ENCODE measurements around the gene PHKG1. TPM values are rescaled to one million over a fixed set of nuclear protein-coding genes. Genes with fewer than 3 reads are reported as not detected.

PHKG1 gene
- total and polyA plus RNA-seq, 2 of the 4 experiments (the other 2 are of a cell fraction) = 0.62 to 0.72 TPM

DNA sequence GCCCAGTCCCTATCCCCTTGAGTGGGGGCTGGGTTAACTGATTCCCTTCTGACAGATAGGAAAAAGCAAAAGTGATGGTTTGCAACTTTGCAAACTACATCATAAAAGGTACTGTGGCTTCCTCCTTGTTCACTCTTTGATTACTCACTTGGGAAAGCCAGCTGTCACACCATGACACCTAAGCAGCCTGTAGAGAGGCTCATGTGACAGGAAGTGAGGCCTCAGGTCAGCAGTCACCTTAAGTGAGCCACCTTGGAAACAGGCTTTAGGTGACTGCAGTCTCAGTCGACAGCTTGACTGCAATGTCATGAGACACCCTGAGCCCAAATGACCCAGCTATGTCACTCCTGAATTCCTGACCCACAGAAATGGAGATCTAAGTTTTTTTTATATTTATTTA lies 17.9 kb upstream of the PHKG1 start:
- ChIA-PET POLR2A (ENCODE audit: unreplicated experiment) (no interaction called here), CTCF (no interaction called here)
- H3K9me1 ChIP-seq (ENCODE audit: insufficient read depth, low read length) = no peaks in the 10 kb centered on the region
- H2AK5ac ChIP-seq (ENCODE audit: low read depth, low read length) = no peak overlapping the region
- H3K14ac ChIP-seq (replicated peaks; ENCODE audit: low read depth, low read length) = no peak overlapping the region
- DNase-seq = no peak
- H3K27ac ChIP-seq (ENCODE audit: insufficient read depth, low read length) = no peak overlapping the region
- H2AFZ ChIP-seq (replicated peaks; ENCODE audit: low read length, poor library complexity) = no peak overlapping the region
- no peak overlapping the region for H3K56ac ChIP-seq (ENCODE audit: extremely low read depth, insufficient read depth, low read length)
- no peaks in the 10 kb centered on the region; the same call in 1 of the 2 replicates for H3K27me3 ChIP-seq (ENCODE audit: control insufficient read depth, insufficient read depth, low read length)
- H3K18ac ChIP-seq (ENCODE audit: low read depth, low read length) = no peak overlapping the region
- no peak for ATAC-seq (ENCODE audit: low read depth)
- H4K8ac ChIP-seq (ENCODE audit: low read depth in 2 of 2, low read length in 2 of 2) = no peak overlapping the region
- no peak overlapping the region for H2BK20ac ChIP-seq (ENCODE audit: low read depth, low read length)
- peaks cover 6% of the 10 kb centered on the region; the same call in 1 of the 2 replicates for H4K20me1 ChIP-seq (ENCODE audit: insufficient read depth, low read length)
- in situ Hi-C loops (cut with MboI; ENCODE audit: low sequenced_read_pairs) (no loop called here), intact Hi-C loops (cut with micrococcal nuclease) (no loop called here), dilution Hi-C loops (cut with HindIII; ENCODE audit: low sequenced_read_pairs, unreplicated experiment) (no loop called here)
- H3K9ac ChIP-seq (ENCODE audit: low read depth, low read length) = no peak overlapping the region
- no peak overlapping the region for H4K91ac ChIP-seq (ENCODE audit: insufficient read depth, low read depth, low read length)
- H3K23ac ChIP-seq (ENCODE audit: low read depth, low read length) = no peak overlapping the region
- no peak overlapping the region for H3K4me2 ChIP-seq (ENCODE audit: low read depth, low read length)
- H3K4ac ChIP-seq (ENCODE audit: low read depth, low read length) = no peak overlapping the region
- H3K9me3 ChIP-seq (ENCODE audit: control insufficient read depth, insufficient read depth, low read length) = no peaks in the 10 kb centered on the region
- H3K36me3 ChIP-seq (ENCODE audit: control insufficient read depth, insufficient read depth, low read length) = no peaks in the 10 kb centered on the region
- no peak overlapping the region for H2BK5ac ChIP-seq (ENCODE audit: low read depth, low read length, poor library complexity, severe bottlenecking)
- no peak overlapping the region for H2BK15ac ChIP-seq (ENCODE audit: low read depth, low read length)
- H3K4me1 ChIP-seq (ENCODE audit: control insufficient read depth, insufficient read depth, low read length) = no peaks in the 10 kb centered on the region
- no peak overlapping the region for H3K4me3 ChIP-seq (ENCODE audit: insufficient read depth, low read depth, low read length)
- no peak for TF ChIP-seq MAZ (IDR thresholded peaks at IDR 0.05; ENCODE audit: borderline replicate concordance, low read depth, low read length)
- no peak for TF ChIP-seq MXI1 (IDR thresholded peaks at IDR 0.05; ENCODE audit: borderline replicate concordance, low read depth, low read length)
- TF ChIP-seq RFX5 (IDR thresholded peaks at IDR 0.05; ENCODE audit: low read depth, low read length) = no peak
- no peak for TF ChIP-seq NFE2L2 (IDR thresholded peaks at IDR 0.05; ENCODE audit: low read depth, low read length)
- no peak for TF ChIP-seq CHD1 (IDR thresholded peaks at IDR 0.05; ENCODE audit: low read depth, low read length)
- no peak for TF ChIP-seq RAD21 (IDR thresholded peaks at IDR 0.05; ENCODE audit: low read length)
- TF ChIP-seq SMC3 (IDR thresholded peaks at IDR 0.05; ENCODE audit: low read depth, low read length) = no peak
- TF ChIP-seq, protein P1, sequence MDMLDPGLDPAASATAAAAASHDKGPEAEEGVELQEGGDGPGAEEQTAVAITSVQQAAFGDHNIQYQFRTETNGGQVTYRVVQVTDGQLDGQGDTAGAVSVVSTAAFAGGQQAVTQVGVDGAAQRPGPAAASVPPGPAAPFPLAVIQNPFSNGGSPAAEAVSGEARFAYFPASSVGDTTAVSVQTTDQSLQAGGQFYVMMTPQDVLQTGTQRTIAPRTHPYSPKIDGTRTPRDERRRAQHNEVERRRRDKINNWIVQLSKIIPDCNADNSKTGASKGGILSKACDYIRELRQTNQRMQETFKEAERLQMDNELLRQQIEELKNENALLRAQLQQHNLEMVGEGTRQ (IDR thresholded peaks at IDR 0.05; ENCODE audit: low read depth, low read length) = no peak
- no peak for TF ChIP-seq RCOR1 (IDR thresholded peaks at IDR 0.05; ENCODE audit: insufficient replicate concordance, low read length)
- no peak for TF ChIP-seq CEBPB (IDR thresholded peaks at IDR 0.05; ENCODE audit: low read depth, low read length)
- TF ChIP-seq FOS (IDR thresholded peaks at IDR 0.05; ENCODE audit: low read depth, low read length) = no peak
- BruUV-seq (replicated peaks) = no TSS peak
- no CpG with 5 or more reads among the region's 1 CpG for WGBS, 2 experiments (ENCODE audit: extremely low coverage in 2 of 2, insufficient read length in 1 of 2)
- H3K79me1 ChIP-seq (ENCODE audit: low read depth in 1 of 2, low read length in 2 of 2) = peaks cover 0 to 5% of the 10 kb centered on the region in 2 experiments; a peak in 1 of 4 replicates
- H2AK9ac ChIP-seq (replicated peaks; ENCODE audit: low read depth, low read length, poor library complexity) = no peak overlapping the region
- no peak overlapping the region for H4K5ac ChIP-seq (ENCODE audit: low read depth, low read length)
- H2BK120ac ChIP-seq (ENCODE audit: low read depth, low read length) = no peak overlapping the region
